Activated CD8-positive, alpha-beta memory T cell treated with anti-CD3 and anti-CD28 coated beads, Interleukin-2, amount 50 U/mL, for 48 hours (primary cell): Measurements from ENCODE around the gene UBE2L3.
"Not testable (repeated sequence)": the region's sequence is repeated elsewhere in the genome, so short reads cannot be mapped to it uniquely, and the experiment has no call there.

Source experiments
- DNase-seq: peaks from one replicate; pipeline ENCODE4 v3.0.0-alpha.2; 2020

The UBE2L3 gene

DNA sequence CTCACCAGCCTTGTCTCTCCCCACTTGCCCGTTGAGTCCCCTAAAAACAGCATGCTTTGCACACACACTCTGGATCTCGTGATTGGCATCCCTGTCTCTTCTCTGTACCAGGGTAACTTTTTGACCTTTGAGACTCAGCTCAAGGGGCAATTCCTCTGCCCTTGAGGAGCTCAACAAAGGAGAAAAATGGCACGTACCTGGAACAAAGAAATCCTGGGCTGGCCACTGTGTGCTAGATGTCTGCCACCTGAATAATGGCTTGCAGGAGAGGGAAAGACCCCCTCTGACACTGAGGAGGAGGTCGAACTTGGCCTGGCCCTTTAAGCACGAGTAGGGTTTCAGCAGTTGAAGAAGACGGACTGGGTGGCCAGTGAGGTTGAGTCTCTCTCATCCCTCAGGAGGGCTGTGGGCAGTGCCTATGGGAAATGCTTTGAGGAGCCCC is 5.8 kb downstream of the UBE2L3 start:
- DNase-seq: no peak

DNA sequence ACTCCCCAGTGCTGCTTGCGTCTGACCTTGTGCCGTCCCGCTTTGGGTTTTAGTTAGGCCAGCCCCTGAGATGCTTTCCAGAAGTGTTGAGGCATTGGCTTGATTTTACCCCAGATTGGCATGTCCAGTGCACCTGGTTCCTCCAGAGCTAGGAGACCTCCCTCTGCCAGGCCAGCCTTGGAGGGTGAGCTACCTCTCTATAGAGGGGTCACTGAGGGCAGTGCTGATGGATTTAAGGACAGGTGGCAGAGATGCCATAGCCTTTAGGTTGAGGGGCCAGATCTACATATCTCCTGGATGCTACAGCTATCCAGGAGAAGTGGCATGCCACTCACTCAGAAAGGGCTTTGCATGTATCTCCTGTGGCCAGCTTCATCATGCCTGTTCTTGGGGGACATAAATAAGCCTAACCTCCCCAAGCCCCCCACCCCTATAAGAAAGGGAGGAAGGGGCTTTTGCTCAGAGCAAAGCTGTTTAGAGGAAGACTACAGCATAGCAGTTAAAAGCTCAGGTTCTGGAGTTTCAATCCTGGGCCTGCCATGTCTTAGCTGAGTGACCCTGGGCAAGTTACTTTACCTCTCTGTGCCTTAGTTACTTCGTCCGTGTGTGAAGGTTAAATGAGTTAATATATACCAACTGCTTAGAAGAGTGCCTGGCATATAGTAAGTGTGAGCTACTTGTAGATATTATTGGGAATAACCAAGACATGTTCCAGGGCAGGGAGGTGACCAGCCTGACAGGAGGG is 6.4 kb downstream of the UBE2L3 start:
- DNase-seq: no peak

DNA sequence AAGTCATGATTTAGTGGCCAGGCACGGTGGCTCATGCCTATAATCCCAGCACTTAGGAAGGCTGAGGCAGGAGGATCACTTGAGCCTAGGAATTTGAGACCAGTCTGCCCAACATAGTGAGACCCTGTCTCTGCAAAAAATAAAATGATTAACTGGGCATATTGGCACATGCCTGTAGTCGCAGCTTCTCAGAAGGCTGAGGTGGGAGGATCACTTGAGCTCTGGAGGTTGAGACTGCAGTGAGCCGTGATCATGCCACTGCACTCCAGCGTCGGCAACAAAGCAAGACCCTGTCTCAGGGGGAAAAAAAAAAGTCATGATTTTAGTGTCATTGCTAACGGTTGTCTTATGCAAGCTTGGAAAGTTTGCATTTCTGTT is 11.9 kb downstream of the UBE2L3 start:
- no peak for DNase-seq

DNA sequence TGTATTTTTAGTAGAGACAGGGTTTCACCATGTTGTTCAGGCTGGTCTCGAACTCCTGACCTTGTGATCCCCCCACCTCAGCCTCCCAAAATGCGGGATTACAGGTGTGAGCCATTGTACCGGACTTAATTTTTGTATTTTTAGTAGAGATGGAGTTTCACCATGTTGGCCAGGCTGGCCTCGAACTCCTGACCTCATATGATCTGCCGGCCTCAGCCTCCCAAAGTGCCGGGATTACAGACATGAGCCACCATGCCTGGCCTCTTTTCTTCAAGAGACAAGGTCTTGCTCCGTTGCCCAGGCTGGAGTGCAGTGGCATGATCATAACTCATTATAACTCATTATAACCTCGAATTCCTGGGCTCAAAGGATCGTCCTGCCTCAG is 13.1 kb downstream of the UBE2L3 start:
- DNase-seq: not testable (repeated sequence)

DNA sequence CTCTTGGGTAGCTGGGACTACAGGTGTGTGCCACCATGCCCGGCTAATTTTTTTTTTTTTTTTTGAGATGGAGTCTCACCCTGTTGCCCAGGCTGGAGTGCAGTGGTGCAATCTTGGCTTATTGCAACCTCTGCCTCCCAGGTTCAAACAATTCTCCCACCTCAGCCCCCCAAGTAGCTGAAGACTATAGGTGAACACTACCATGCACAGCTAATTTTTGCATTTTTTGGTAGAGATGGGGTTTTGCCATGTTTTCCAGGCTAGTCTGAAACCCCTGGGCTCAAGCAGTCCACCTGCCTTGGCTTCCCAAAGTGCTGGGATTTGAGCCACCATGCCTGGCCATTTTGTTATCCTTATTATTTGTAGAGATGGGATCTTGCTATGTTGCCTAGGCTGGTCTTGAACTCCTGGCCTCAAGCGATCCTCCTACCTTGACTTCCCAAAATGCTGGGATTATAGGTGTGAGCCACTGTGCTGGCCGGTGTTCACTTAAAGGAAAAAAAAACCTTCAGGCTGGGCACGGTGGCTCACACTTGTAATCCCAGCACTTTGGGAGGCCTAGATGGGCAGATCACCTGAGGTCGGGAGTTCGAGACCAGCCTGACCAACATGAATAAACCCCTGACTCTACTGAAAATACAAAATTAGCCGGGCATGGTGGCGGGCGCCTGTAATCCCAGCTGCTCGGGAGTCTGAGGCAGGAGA is 13.6 kb downstream of the UBE2L3 start:
- not testable (repeated sequence) for DNase-seq

DNA sequence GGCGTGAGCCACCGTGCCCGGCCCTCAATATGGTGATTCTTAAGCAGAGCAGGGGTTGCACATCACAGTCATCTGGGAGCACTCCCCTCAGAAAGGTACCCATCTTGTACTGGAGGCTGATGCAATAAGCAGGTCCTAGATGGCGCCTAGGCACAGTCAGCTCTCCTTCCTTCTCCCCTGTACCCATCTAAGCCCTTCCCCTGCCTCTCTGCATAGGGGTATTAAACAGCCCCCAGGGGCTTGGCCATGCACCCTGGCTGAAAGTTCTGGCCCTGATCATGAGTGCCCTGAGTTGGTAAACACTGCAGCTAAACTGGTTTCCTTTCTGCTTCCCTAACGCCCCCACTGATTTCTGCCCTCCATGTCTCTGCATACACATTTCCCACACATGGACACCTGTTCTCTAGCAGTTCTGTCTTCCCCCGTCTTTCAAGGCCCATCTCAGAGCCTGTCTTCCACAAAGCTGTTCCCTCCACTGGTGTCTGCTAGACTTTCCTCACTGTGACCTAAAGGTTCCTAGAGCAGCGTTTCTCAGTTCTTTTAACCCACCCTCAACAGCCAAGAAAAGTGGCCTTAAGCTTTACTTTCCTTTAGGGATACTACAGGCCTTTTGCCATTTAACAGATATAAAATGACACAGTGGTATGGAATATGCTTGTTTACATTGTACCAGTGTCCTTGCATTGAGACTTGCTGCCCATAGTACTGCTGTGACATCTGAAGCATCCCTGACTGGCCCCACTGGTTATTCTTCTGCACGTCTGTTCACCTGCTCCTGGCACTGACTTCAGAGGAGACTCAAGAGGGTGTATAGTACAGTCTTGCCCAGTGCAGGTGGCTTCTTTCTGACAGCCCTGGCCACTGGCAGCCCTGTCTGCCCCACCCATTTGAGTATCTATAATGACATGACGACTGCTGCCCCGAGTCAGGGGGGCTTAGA is 15.6 kb downstream of the UBE2L3 start:
- DNase-seq: no peak

DNA sequence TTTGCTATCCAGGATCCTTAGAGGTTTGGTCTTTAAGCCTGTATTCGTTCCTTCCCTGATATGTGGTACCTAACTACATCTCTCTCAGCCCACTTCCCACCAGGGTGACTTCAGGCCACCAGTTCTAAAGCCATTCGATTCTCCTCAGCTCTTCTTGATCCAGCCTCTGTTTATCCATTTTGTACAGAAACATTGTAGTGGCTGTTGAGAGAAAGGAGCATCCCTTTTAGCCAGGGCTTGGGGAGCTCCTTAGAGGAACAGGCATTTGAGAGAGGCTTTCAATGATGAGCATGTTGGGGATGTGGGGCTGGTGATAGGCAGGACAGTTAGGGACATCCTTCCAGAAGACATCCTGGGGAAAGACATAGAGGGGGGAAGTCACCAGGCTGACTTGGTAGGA is 17.9 kb downstream of the UBE2L3 start:
- no peak for DNase-seq

DNA sequence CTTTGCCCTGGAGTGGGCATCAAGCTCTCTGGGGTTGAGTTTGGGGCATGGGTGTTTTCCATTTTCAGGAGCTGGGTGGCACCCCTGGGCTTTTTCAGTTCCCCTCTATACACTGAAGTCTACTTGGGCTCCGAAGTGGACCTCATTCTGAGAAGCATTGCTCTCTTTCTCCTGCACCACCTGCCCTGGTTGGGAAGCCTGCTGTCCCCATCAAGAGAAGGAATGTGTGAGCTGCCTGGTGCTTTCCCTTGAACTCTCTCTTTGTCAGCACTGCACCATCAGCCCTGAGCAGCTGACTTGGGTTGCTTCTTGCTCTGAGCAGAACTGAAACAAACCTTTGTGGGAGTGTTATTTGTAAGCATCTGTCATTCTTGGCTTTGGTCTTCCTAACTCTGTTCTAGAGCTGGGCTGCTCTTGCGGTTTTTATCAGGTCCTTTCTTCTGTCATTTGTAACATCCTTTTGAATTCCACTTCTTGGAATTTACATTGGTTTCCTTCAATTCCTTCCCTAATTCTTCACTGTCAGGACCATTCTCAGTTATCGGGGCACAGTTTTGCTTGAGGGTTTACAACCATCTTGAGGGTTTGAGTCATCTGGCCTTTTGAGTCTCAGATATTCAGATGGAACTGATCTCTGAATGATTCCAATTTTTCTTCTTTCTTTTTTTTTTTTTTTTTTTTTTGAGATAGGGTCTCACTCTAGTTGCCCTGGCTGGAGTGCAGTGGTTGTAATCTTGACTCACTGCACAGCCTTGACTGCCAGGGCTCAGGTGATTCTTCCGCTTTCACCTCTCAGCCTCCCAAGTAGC is 20.5 kb downstream of the UBE2L3 start:
- DNase-seq: peak; percentile 66

DNA sequence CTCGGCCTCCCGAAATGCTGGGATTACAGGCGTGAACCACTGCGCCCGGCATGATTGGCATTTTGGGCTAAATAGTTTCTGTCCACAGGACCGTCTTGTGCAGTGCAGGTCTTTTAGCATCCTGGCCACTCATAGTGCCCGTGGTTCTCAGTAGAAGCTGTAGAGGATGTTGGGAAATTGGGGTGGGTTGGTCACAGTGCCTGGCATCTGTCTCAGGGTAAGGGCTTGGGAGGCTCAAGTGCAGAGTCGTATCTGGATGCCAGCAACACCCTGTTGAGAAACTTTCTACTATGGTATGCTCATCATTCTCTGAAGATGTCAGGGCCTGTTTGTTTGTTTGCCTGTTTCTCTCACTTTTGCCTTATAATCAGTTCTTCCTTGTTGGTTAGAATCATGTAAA is 21.9 kb downstream of the UBE2L3 start:
- DNase-seq: no peak

DNA sequence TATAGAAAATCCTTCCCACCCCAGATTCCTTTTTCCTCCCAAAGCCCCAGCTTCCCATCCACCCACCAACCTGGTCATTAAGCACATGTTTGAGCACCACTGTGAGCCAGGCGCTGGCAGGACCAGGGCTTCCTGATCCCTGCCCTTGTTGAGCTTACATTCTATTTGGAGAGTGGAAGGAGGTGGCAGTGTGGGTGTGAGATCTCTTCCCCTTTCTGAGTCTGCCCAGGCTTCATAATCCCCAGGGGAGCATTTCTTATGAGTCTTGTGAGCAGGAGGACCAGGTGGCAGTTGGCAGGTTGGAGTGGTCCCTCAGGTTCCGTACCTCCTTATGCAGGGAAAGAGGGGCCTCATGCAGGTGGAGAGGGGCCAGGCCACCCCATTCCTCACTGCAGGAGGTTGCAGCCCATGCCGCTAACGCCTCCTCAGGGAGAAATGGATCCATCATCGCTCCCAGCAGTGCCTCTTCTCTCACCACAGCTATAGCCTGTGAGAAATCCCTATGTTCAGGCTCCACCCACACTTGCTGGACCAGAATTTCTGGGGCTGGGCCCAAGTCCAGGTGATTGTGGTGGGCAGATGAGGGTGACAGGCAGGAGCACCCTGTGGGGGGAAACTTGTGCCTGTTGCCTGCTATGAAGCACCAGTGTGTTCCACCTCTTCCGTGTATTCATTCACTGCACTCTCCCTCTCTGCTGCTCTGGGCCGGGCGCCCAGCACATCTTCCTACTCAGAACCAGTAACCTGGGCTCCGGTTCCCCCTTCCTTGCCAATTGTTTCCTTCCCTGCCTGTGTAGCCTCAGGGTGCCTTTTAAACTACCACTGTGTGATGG is 23.5 kb downstream of the UBE2L3 start:
- no peak for DNase-seq

DNA sequence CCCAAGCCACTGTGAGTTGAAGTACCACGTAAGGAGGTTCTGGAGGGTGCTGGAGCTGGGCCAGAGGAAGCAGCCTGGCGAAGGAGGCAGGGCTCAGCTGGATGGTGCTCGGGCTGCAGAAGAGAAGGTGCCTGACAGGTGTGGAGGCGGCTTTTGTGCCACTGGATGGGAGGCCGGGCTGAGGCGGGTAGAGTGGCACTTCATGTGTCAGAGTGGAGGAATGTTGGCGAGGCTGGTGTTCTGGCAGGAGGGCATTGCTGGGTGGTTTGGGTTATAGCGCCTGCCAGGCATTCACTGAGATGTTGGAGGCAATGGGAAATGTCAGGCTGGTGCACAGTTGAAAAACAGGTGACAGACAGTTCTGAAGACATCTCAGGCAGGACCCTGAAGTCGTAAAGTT is 24.2 kb downstream of the UBE2L3 start:
- DNase-seq: no peak

DNA sequence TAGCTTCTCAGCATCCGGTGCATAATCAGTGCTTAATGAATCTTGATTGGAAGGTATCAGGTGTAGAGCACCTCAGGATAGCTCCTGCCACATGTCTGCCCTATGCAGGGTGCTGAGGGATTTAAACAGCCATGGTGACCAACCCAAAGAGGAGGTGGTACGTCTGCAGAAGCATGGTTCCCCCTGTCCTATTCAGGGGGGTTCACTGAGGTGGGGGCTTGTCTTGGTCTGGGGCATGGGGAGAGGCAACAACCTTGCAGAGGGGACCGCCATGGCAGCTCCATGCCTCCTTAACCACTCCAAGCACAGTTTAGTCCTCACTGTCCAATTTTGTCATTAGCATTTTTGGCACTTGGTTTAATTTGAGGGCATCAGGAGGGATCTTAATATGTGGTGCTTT is 24.9 kb downstream of the UBE2L3 start:
- DNase-seq: no peak

DNA sequence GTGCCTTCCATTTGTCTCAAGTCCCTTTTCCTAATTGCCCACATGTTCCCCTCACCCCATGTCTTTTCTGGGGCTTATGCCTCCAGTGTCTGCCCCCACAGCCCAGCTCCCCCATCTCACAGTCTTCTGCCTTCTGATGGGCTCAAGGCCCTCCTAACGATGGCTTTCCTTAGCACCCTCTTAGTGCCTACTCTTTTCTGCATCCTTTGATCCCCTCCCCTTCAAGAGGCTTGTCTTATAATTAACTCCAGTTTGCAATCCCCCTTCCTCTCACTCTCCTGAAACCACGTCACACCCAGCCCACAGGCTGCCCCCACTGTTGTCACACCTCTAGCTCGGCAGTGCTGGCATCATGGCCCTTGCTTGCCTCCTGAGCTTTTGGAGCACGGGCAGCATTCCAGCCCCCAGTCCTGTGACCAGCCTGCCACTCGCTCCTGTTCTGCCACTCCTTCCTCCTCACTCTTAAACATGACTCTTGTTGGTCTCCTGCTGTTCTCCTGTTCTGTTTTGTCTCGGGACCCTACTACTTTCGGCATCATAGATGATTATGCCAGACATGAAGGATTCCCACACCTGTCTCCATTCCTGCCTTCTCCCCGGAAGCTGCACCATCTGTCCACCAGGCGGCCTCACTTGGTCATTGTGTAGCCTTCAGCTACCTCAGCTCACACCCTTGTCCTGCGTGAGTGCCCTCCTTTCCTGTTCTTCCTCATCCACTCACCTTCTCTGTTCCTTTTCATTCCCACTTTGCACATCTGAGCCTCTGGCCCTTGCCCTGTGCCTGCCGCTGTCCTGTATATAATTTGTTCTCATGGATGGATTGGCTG is 26.1 kb downstream of the UBE2L3 start:
- no peak for DNase-seq

DNA sequence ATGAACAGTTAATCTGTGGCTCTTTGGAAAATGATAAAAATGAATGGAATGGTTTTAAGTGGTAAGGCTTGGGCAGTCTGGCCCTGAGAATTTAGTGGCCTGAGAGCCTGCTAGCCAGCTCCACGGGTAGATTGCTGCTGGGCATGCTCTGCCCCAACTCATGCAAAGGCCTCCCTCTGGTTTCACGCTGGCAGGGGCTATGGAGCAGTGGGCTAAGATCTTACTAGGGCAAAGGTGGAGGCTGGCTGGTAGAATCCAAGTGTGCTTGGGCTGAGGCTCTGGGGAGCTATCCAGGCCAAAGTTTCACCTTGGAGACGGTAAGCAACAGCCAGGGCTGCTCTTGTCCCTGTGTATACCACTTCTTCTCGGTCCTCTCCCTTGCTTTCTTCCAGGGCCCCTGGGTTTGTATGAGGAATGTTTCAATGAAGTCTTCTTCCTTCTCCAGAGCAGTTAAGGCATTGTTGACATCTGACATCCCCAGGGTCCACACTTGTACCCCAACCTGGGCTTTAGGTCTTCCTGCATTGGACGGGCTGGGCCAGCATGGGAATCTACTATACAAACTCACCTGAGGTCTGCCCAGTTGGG is 27.4 kb downstream of the UBE2L3 start:
- no peak for DNase-seq

DNA sequence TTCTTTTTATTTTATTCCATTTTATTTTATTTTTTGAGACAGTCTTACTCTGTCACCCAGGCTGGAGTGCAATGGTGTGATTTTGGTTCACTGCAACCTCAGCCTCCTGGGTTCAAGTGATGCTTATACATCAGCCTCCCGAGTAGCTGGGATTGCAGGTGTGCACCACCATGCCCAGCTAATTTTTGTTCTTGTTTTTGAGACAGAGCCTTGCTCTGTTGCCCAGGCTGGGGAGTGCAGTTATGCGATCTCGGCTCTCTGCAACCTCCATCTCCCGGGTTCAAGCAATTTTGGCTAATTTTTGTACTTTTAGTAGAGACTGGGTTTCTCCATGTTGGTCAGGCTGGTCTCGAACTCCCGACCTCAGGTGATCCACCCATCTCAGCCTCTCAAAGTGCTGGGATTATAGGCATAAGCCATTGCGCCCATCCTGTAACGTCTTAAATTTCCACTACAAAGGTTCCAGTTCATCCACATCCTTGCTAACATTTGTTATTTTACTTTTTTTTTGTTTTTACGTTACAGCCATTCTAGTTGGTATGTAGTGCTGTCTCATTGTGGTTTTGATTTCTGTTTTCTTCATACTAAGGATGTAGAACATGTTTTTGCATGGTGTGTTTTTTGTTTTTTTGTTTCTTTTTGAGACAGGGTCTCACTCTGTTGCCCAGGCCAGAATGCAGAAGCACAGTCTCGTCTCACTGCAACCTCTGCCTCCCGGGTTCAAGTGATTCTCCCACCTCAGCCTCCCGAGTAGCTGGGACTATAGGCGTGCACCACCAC is 29.0 kb downstream of the UBE2L3 start:
- DNase-seq: not testable (repeated sequence)

DNA sequence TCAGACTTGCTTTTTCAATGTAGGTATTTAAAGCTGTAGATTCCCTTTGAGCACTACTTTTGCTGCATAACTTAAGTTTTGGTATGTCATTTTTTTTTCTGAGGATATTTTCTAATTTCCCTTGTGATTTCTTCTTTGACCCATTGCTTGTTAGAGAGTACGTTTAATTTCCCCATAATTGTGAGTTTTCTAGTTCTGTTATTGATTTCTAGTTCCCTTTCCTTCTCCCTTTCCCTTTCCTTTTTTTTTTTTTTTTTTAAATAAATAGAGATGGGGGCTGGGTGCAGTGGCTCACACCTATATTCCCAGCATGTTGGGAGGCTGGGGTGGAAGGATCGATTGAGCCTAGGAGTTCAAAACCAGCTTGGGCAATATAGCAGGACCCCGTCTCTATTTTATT is 30.8 kb downstream of the UBE2L3 start:
- no peak for DNase-seq

DNA sequence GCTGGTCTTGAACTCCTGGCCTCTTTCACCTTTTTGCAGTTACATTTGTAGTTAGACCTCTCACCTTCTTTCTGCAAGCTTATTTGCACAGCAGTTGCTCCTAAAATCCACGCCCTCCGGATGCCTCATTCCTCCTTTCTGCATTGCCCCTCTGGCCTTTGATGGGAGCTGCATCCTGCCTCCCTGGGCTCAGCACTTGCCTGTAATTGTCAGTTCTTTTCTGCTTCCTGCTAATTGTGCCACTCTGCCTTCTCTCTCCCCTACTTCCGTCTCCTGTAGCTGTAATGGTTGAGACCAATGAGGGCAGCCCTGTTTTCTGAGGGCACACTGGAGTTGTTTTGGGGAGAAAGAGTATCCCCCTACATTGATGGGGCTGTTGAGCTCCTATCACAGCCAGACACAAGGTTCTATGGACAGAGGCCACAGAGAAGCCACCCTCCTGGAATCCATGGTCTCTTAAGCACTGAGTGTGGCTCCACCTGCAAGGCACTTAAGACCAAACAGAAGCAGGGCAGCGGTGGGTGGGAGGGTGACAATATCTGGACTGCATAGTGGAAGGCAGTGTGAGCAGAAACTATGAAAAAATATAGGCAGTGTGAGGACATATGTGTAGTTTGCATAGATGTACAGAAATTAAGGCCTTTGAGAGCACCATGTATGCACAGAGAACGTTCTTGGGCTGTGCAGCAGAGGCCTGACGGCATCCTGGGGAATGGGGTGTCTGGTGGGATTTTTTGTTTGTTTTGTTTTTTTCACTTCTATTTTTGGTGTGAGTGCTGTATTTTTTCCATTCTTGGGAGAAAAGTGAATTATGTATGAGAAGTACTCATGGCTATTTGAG is 31.8 kb downstream of the UBE2L3 start:
- DNase-seq: no peak

DNA sequence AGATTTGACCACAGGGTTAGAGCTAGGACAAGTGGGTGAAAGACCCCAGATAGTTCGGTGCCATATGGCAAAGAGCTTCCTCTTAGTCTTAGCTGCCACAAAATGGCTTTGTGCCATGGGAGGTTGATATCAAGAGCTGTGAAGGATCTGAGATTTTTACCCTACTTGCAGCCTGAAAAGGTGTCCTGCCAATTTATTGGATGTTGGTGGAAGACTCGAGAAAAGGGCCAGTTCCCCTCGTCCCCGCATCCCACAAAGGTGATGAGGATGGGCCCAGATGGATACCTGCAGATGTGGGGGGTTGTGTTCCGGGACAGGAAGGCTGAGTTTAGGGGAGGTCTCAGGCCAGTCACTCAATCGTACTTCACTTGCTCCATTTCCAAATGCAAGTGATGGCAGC is 35.1 kb downstream of the UBE2L3 start:
- no peak for DNase-seq

DNA sequence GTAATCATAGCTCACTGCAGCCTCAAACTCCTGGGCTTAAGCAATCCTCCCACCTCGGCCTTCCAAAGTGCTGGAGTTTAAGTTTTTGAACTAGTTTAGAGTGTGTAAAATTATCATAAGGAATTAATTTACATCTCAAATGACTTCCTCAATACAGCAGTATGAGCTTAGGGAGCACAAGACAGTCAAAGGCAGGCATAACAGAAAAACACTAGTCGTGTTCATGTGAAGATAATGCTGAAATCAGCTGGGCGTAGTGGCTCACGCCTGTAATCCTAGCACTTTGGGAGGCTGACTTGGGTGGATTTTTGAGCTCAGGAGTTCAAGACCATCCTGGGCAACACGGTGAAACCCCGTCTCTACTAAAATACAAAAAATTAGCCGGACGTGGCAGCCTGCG is 36.5 kb downstream of the UBE2L3 start:
- no peak for DNase-seq
